Forelimb muscle (tissue), 1 donor: ENCODE data around the gene LRRC3C. TPM values are rescaled to one million over a fixed set of nuclear protein-coding genes. Genes with fewer than 3 reads are reported as not detected.
A peak's percentile ranks its signal among the peaks of the same experiment; 100 is the strongest.
"Not testable (repeated sequence)": the region's sequence is repeated elsewhere in the genome, so short reads cannot be mapped to it uniquely, and the experiment has no call there.

Experiments
- DNase-seq: peaks from one replicate; pipeline ENCODE4 v3.0.0-alpha.2; 2013; ENCODE audit warnings: low read depth
- polyA plus RNA-seq: library from polyadenylated mRNA; unstranded; fragments of 120-200 nt; gene quantifications from one replicate; pipeline ENCODE4 v1.2.1, GENCODE V29; 2013; ENCODE audit not compliant: insufficient read length

LRRC3C gene, protein sequence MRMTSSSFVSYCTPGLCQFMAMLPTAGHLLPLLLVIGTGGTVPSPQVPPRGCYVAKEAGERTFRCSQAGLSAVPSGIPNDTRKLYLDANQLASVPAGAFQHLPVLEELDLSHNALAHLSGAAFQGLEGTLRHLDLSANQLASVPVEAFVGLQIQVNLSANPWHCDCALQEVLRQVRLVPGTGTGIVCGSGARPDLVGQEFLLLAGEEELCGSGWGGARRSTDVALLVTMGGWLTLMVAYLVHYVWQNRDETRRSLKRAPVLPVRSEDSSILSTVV
- polyA plus RNA-seq = not detected

DNA sequence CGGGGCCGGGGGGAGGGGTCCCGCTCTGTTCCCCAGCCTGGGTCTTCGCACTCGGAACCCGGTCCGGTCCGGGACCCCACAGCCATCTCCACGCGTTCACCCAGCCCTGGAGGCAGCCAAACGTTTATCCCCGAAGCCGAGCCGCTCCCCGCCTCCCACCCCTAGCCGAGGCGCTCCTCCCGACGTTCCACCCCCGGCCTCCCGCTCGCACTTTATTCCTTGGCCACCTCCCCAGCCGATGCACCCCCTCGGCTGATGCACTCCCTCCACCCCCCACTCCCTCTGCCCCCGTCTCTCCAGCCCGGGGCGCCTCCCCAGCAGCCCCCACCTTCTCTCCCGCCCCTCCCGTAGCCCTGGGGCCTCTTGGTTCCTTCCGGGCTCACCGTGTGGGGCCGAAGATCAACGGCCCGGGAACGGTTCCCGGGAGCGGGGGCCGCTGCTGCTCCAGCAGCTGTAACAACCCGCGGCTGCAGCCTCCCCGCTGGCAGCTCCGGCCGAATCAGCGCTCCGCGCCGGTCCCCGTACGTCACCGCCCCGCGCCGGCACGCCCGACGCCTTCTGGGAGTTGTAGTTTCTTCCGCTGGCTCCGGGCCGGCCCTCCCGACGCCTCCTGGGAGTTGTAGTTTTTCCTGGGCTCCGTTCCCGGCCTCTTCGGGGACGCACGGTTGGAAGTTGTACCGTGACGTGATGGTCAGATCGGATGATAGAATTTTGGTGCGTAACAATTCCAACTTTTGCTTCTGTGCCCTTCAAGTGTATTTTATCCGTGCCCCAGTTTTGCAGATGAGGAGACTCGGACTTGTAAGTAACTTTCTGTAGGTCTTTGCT is at the start of gene LRRC3C, which contains the start of gene ORMDL3:
TSS of gene LRRC3C (plus strand) at position 632 of the 828 bp plus-strand sequence. CDS start 13,792 bp downstream, outside the sequence.
TSS of gene ORMDL3 (minus strand) at position 501 of the 828 bp plus-strand sequence. CDS start 3,398 bp downstream, outside the sequence.
- peak; percentile 70 for DNase-seq

DNA sequence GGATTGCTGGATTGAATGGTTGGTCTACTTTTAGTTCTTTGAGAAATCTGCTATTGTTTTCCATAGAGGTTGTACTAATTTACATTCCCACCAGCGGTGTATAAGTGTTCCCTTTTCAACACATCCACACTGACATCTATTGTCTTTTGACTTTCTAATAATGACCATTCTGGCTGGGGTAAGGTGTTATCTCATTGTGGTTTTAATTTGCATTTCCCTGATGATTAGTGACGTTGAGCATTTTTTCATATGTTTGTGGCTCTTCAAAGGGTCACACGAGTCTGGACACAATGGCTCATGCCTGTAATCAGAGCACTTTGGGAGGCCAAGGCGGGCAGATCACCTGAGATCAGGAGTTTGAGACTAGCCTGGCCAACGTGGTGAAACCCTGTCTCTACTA is 41.4 kb upstream of the LRRC3C start:
- not testable (repeated sequence) for DNase-seq

DNA sequence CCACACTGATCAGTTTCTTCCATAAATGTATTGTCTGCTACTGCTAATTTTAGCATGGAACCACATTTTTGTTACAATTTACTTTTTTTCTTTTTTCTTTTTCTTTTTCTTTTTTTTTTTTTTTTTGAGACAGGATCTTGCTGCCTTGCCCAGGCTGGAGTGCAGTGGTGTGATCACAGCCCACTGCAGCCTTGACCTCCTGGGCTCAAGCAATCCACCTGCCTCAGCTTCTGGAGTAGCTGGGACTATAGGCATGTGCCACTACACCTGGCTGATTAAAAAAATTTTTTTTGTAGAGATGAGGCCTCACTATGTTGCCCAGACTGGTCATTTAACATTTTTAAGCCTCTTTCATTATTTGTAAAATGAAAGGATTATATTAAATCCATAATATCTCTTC is 40.5 kb upstream of the LRRC3C start:
- no peak for DNase-seq

DNA sequence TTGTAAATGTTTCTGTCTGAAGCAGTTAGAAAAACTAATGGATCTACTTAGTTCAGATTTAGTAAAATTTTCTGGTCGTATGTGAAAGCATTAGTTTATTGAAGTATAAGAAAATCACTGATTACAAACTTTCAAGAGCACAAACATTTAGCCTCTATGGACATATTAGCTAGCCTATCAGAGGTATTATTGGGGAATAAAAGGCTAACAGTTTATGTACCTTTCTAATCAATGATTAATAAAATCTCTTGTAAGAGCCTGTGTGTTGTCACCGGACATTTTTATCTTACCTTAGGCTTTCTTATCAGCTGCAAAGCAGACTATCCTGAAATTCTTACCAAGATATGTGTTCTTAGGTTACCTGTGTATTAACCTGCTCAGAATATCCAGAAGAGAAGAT is 38.3 kb upstream of the LRRC3C start:
- no peak for DNase-seq

DNA sequence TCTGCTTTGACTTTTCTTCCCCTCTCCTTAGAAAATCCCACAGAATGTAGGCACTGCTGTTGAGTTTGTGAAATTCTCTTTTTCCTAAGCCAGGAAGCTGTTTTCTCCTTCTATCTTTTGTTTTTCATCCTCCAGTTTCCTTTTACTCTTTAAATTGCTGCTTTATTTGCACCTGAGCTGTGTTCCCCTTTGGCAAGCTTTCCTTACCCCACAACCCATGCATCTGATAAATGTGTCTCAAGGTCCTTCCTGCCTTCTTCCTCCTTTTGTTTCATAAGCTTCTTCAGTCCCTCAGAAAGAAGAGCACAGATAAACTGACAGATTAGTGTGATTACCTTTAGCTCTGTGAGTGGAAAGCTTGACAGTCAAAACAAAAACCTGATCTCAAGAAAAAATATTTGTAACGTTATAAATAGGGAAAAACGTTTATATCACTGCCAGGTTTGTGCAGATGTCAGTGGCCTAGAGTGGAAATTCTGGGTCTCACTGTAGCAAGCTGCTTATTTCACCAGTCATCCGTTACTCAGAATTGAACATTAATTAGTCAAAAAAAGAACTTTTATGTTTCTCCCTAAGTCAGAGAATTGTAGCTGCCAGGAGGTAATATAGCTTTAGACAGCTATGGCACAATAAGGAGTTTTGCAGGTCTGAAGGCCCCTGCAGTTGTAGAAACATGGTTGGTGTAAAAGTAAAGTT is 32.7 kb upstream of the LRRC3C start:
- DNase-seq = no peak

DNA sequence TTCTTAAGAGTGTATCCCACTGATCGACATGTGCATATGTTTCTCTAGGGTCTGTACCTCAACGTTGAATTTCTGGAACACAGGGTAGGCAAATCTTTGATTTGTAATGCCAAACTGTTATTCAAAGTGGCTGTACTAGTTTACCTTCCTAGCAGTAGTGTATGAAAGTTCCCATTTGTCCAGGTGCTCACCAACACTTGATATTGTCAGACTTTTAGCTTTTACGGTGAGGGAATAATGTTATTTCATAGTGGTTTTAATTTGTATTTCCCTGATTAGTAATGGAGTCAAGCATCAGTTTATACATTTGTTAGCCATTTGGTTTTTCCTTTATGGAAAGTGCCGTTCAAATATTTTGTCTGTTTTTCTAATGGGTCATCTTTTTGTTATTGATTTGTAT is 29.4 kb upstream of the LRRC3C start:
- DNase-seq = no peak

DNA sequence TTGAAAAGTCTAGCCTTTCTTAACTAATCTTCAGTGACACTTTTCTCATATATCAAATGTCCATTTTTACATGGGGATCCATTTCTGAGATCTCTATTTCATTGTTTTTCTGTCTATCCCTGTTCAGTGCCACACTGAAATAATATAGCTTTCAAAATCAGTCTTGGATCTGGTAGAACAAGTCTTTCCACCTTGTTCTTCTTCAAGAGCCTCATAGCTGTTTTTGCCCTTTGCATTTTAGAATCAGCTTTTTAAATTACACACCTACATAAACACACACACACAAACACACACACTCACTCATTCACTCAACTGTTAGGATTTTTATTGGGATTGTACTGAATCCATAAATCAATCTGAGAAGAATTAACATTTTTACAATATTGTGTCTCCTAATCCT is 28.3 kb upstream of the LRRC3C start:
- DNase-seq = no peak

DNA sequence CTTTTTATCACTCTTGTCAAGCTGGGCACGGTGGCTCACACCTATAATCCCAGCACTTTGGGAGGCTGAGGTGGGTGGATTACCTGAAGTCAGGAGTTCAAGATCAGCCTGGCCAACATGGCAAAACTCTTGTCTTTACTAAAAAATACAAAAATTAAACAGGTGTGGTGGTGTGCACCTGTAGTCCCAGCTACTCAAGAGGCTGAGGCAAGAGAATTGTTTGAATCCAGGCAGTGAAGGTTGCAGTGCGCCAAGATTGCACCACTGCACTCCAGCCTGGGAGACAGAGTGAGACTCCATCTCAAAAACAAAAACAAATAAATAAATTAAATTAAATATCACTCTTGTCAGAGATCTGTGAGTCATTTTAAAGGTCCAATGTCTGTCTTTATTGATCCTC is 25.5 kb upstream of the LRRC3C start:
- not testable (repeated sequence) for DNase-seq

DNA sequence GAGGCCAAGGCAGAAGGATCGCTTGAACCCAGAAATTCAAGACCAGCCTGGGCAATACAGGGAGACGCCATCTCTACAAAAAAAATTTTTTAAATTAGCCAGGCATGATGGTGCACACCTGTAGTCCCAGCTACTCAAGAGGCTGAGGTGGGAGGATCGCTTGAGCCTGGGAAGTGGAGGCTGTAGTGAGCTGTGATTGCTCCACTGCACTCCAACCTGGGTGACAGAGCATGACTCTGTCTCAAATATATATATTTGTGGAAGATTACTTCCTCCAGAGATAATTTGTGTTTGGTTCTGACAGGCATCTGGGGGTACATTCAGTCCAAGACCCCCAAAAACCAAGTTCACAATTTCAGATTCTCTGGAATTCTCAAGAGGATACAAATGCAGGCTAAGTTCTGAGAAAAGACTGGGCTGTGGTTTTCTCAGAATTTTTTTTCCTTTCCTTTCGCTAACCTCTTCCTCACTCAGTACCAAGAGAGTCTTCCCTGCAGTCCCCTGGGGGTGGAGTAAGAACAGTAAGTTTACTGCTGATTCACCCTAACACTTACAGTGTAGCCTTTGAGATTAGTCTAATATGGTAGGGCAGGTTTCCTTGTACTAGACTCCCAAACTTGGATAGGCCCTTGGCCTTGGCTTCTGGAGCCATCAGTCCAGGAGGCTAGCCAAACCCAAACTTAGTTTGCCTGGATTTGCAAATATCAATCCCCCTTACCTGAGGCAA is 24.2 kb upstream of the LRRC3C start:
- no peak for DNase-seq

DNA sequence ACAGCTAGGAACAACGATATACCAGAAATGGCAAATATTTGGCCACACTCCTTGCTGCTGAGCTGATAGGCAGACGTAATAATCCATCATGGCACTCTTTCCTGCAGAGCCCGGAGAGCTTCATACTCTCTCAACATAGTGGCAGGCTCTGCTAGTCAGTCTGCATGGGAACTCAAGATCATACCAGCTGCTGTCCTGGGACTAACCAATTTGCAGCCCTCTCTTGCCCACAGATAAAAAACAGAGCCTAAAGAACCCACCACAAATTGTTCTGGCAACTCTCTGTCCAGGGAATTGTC is 22.6 kb upstream of the LRRC3C start:
- no peak for DNase-seq

DNA sequence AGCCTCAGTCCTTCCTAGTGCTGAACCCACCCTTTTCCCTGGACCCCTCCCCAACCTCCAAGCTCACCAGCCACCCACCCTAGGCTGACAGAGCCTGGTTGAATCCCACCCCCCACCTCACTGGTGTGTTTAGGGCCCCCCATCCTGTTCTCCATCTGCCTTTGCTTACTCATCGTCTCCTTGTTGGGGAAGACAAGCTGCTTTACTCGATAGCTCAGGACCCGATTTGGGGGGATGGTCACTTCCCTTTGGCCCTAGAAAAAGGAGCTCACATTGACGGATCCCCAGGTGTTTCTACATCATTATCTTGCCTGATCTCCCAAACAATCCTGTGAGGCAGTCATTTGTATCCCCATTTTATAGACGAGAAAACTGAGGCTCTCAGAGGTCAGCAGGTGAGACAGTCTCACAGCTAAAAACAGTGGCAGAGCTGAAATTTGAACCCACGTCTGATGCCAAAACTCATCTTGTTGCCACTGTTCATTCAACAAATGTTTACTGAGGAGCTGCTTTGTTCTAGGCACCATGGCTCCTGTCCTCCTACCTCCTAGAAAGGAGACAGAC is 18.7 kb upstream of the LRRC3C start:
- DNase-seq = no peak

DNA sequence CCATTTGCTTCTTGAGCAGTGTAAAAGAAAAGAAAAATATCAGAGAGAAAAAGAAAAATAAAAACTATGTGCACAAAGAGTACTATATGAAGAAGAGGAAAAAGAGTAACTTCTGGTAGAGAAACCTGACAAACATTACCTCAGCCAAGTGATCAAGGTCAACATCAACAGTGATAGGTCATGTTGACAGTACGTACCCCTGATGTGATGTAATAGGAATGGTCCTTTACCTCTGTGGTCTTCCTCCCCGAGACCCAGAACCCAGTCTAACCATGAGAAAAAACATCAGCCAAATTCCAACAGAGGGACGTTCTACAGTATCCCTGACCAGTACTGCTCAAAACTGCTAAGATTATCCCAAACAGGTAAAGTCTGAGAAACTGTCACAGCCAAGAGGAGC is 13.5 kb upstream of the LRRC3C start:
- no peak for DNase-seq

DNA sequence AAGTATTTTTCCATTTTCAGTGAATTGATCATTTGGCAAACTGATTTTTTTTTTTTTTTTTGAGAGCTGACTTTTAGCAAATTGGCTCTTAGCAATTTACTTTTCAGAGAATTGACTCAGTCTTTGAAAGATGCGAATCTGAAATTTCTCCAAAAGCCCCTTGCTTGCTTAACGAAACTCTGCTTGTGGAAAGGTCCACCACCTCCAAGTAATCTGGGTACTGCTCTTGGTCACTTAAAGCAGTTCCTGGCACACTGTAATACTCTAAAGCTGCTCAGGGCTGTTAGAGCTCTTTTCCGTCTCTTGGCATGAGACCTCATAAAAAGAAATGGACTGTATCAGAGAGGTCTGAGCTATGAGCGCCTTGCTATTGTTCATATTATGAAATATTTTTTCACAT is 12.0 kb upstream of the LRRC3C start:
- no peak for DNase-seq

DNA sequence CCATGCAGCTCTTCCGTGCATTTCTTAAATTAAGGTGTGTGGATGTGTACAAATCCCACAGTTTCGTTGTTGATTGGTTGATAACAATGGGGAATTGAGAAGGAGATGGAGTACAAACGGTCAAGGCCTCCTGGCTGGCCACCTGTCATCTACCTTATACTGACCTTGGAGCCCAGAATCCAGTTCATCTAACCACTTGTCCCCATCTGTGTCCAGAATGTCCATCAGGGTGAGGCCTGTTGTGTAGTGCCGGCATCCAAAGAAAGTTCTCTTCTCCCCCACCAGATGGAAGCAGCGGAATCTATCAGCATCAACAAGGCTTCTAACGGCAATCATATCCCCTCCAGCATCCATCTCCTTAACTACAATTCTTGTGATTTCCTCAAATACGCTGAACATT is 10.6 kb upstream of the LRRC3C start:
- DNase-seq = no peak

DNA sequence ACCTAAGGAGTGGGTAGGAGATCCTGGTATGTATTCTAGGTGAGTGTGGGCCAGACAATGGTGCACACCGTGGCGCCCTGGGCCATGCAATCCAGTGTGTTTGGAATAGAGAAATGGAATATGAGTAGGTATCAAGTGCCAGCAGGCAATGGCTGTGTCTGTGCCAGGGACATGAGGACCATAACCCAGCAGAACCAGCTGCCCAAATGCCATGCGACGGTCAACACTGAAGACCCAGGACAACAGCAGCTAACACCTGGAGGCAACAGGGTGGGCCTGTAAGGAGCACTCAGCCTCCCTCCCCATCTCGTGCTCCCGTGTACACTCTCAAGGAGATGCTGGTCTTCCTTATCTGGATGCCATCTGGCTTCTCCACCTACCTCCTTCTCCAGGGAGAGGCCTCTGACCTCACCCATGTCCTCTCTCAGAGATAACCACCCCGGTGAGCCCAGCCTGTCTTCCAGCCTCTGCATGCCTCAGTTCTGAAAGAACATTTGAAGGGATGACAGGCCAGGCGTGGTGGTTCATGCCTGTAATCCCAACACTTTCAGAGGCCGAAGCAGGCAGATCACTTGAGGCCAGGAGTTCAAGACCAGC is 8.3 kb upstream of the LRRC3C start:
- DNase-seq = no peak

DNA sequence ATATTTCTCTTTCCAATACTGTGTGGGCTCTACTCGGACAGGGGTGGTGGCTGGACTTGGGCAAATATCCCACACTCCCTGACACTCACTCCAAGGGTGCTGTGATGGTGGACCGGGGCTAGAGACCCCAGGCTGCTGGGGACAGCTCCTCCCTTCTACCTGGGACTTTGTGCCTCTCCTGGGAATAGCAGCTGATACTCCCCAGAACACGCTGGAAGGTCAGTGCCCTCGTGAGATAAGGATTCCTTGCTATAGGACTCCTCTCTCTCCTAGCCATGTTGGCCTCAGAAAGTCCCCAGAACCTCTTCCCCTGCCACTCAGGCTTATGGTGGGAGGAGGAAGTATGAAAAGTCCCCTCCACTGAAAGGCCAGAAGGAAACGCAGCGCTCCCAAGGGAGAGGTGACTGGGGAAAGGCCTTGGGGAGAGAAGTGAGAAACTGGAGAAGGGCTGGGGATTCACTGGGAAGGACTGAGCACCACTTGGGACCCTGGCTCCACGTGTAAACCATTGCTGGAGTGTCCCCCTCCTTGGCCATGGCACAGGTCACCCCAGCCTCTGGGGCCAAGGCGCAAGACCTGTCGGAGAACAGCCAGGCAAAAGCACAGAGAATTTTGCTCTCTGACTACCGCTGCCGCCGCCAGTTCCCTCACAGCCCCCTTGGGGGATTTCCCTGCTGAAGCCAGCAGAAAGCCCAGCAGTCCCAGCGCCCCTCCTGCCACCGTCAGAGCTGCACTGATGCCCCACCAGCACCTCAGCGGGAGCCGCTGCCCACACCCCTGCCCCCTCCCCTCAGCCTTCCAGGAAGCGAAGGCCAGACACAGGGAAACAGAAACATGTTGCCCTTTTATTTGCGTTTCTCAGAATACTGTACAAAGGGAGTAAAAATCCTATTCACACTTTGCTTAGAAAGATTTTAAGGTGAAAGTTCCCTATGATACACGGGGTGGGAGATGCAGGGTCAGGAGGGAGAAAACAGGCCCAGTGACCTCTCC is 7.0 kb upstream of the LRRC3C start:
- no peak for DNase-seq

DNA sequence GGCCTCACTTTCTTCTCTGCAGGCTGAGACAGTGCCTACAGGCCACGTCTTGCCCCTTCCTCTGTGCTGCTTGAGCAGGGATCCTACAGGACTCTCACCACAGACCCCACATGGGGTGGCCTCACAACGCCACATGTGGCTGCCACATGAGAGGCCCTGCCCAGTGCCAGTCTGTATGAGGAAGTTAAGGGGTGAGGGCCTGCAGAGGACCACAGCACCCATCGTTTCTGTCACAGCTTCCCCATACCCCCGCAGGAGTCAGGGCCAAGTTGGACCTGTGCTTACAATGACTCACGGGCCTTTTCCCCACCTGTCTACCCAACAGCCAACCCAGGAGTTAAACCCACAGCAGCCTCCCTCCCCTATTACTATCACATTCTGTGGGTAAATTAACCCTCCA is 6.2 kb upstream of the LRRC3C start:
- no peak for DNase-seq

DNA sequence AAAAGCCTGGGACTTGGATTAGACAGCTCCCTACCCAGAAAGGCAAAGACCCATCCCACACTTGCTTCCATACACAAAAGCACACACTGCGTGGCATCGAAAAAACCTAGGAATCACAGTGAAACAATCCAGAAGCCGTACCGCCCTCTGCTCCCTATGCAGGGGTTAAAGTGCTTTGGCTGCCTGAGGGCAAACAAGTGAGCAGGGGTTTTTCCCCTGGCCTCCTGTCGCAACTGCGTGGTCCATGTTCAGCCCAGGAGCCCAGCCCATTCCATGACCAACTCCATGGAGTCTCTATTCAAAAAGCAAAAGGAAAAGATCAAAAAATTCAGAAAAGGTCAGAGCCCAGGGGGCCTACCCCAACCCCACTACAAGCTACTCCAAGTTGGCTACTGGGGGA is 5.5 kb upstream of the LRRC3C start:
- DNase-seq = no peak

DNA sequence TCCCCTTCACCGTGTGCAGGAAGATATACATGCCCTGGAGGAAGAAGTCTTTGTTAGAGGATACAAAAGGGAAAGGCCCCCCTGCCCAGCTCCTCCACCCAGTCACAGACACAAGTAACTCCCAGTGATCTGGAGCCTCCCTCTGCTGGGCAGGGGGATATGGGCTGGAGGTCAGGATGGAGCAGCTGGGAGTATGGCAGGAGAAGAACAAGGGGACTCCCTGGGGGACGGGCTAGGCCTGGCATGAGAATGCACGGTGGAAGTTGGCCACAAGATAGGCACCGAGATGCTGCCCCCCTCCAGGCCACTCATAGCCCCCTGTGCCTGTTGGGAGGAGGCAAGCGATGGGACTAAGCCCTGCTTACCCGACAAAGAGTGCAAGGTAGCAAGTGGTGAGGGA is 4.3 kb upstream of the LRRC3C start:
- no peak for DNase-seq
